Endothelial cell of umbilical vein (primary cell): ENCODE data around the gene MTFMT. TPM values are rescaled to one million over a fixed set of nuclear protein-coding genes. Genes with fewer than 3 reads are reported as not detected.

Source experiments
- BruUV-seq: library from RNA; stranded (reverse); fragments of 400-500 nt; replicated peaks from 2 replicates; lab custom pipeline; 2021; lab: Mats Ljungman, UMichigan
- CTCF ChIA-PET: fragments of 300-600, 350-600 bp; sonication (Branson Sonifier 250); formaldehyde crosslinking; loops from one replicate; lab custom pipeline; 2021; ENCODE audit warnings: antibody characterized with exemption, inconsistent platforms; lab: Charles Lee
- POLR2A ChIA-PET: fragments of 300-600, 350-600 bp; sonication (Branson Sonifier 250); formaldehyde crosslinking; loops from one replicate; lab custom pipeline; 2021; ENCODE audit warnings: antibody characterized with exemption, inconsistent platforms; lab: Charles Lee
- DNase-seq: peaks from one replicate; pipeline ENCODE4 v3.0.0-alpha.2; 2011; ENCODE audit warnings: low read depth, low spot score
- FAIRE-seq: peaks from 2 replicates; lab custom pipeline; 2011; peaks lifted over from hg19 to GRCh38; lab: Jason Lieb, UNC
- H2AFZ ChIP-seq: 2 replicates; pipeline ENCODE4 v1.6.0; 2012; ENCODE audit warnings: low read depth, low read length, control low read depth, inconsistent platforms
- H3K27ac ChIP-seq: 2 replicates; pipeline ENCODE4 v1.5.1; 2011; ENCODE audit warnings: low read depth, mild to moderate bottlenecking, control low read depth, low read length, moderate library complexity; ENCODE audit not compliant: insufficient read depth
- H3K27me3 ChIP-seq, 2 experiments: 2 replicates each; pipeline versions ENCODE4 v1.6.0 to v1.6.1; 2011; ENCODE audit warnings: low read length in 2 of 2, mixed read lengths in 1 of 2; ENCODE audit not compliant: control insufficient read depth in 2 of 2, insufficient read depth in 2 of 2
- H3K36me3 ChIP-seq, 2 experiments: 2 replicates in 1 of 2; 3 replicates in 1 of 2; pipeline ENCODE4 v1.5.1; 2011; ENCODE audit warnings: low read length in 2 of 2, mild to moderate bottlenecking in 1 of 2, moderate library complexity in 1 of 2; ENCODE audit not compliant: control insufficient read depth in 2 of 2, insufficient read depth in 2 of 2; ENCODE audit errors: extremely low read depth in 1 of 2
- H3K4me1 ChIP-seq: 3 replicates; pipeline ENCODE4 v1.5.1; 2011; ENCODE audit warnings: mild to moderate bottlenecking, low read length; ENCODE audit not compliant: control insufficient read depth, insufficient read depth; ENCODE audit errors: extremely low read depth
- H3K4me2 ChIP-seq: 2 replicates; pipeline ENCODE4 v1.6.1; 2011; ENCODE audit warnings: low read length, control low read depth, mixed read lengths; ENCODE audit not compliant: insufficient read depth
- H3K4me3 ChIP-seq, 3 experiments: fragments of 200-600 bp in 1 of 3; sonication (generic), shearing (Covaris generic) in 1 of 3; replicated peaks in 1 of 3; 2 replicates each; pipeline ENCODE4 v1.5.1; 2011 to 2016; ENCODE audit warnings: control low read depth in 3 of 3, low read length in 3 of 3, mild to moderate bottlenecking in 2 of 3, inconsistent platforms in 1 of 3, low read depth in 1 of 3, moderate library complexity in 1 of 3; ENCODE audit not compliant: insufficient read depth in 1 of 3
- H3K79me2 ChIP-seq: 2 replicates; pipeline ENCODE4 v1.6.0; 2012; ENCODE audit warnings: low read length, inconsistent platforms; ENCODE audit not compliant: control insufficient read depth, insufficient read depth
- H3K9ac ChIP-seq: replicated peaks from 2 replicates; pipeline ENCODE3; 2011; ENCODE audit warnings: low read length, control low read depth; ENCODE audit not compliant: insufficient read depth; ENCODE audit errors: extremely low read depth
- H3K9me1 ChIP-seq: replicated peaks from 3 replicates; pipeline ENCODE4 v1.6.0; 2011; ENCODE audit warnings: mild to moderate bottlenecking, low read length; ENCODE audit not compliant: control insufficient read depth, insufficient read depth; ENCODE audit errors: extremely low read depth
- H3K9me3 ChIP-seq: replicated peaks from 2 replicates; pipeline ENCODE4 v1.5.1; 2012; ENCODE audit warnings: low read length, inconsistent platforms; ENCODE audit not compliant: control insufficient read depth, insufficient read depth
- H4K20me1 ChIP-seq: replicated peaks from 2 replicates; pipeline ENCODE3; 2011; ENCODE audit warnings: mild to moderate bottlenecking, low read length; ENCODE audit not compliant: control insufficient read depth, insufficient read depth; ENCODE audit errors: extremely low read depth
- CTCF ChIP-seq, 2 donors: IDR thresholded peaks; 1 replicate in 1 of 2; 2 replicates in 1 of 2; pipeline ENCODE4 v1.5.1; 2011; ENCODE audit warnings: low read length in 2 of 2, mild to moderate bottlenecking in 2 of 2, moderate library complexity in 2 of 2, control low read depth in 1 of 2, inconsistent platforms in 1 of 2, low read depth in 1 of 2; ENCODE audit not compliant: insufficient read depth in 1 of 2; ENCODE audit errors: extremely low read depth in 1 of 2
- EZH2 ChIP-seq: IDR thresholded peaks from 2 replicates; pipeline ENCODE4 v1.6.1; 2012; ENCODE audit warnings: borderline replicate concordance, low read depth, mild to moderate bottlenecking, moderate library complexity, low read length, inconsistent platforms; ENCODE audit not compliant: severe bottlenecking
- FOS ChIP-seq: IDR thresholded peaks from 2 replicates; pipeline ENCODE4 v1.6.1; 2011; ENCODE audit warnings: mild to moderate bottlenecking, low read length, moderate library complexity, borderline replicate concordance; ENCODE audit not compliant: insufficient read depth
- GATA2 ChIP-seq: IDR thresholded peaks from 2 replicates; pipeline ENCODE4 v1.7.0; 2011; ENCODE audit warnings: low read depth, mild to moderate bottlenecking, moderate library complexity, mixed read lengths, low read length; ENCODE audit not compliant: insufficient read length, insufficient read depth
- JUN ChIP-seq: IDR thresholded peaks from 2 replicates; pipeline ENCODE4 v1.6.1; 2011; ENCODE audit warnings: borderline replicate concordance, low read depth; ENCODE audit not compliant: insufficient read length, insufficient read depth
- MYC ChIP-seq: IDR thresholded peaks from one replicate; pipeline ENCODE4 v1.6.1; 2011; ENCODE audit warnings: mild to moderate bottlenecking, low read depth, low read length
- POLR2A ChIP-seq: IDR thresholded peaks from 2 replicates; pipeline ENCODE4 v1.6.1; 2012; ENCODE audit warnings: low read depth, mild to moderate bottlenecking, control low read depth, low read length
- POLR2AphosphoS5 ChIP-seq: IDR thresholded peaks from 2 replicates; pipeline ENCODE4 v1.6.1; 2012; ENCODE audit warnings: low read depth, mild to moderate bottlenecking, control low read depth, low read length, moderate library complexity; ENCODE audit not compliant: insufficient read depth
- dilution Hi-C: fragments of 300-500 bp; cut with MboI; formaldehyde crosslinking; loops from one replicate; pipeline ENCODE4 v1.15.0; 2019; ENCODE audit warnings: low sequenced_read_pairs; ENCODE audit not compliant: extremely low pct_ligation_motif_present
- intact Hi-C: fragments of 100-400 bp; cut with micrococcal nuclease; formaldehyde crosslinking; loops from one replicate; pipeline ENCODE4 v1.10.0; 2022
- polyA plus RNA-seq, 4 experiments: library from polyadenylated mRNA; depleted of rRNA in 3 of 4; stranded (reverse) in 3 of 4; unstranded in 1 of 4; fragments of >200 nt; gene quantifications; 2 replicates each; pipeline versions ENCODE4 v1.2.1 to v1.2.3, GENCODE V29; 2011 to 2012; ENCODE audit warnings: missing spikeins in 1 of 4
- total RNA-seq: library from RNA; stranded (reverse); gene quantifications from 2 replicates; pipeline ENCODE4 v1.2.3, GENCODE V29; 2021
- TF ChIP-seq, protein P1 (sequence below): IDR thresholded peaks from 2 replicates; pipeline ENCODE4 v1.6.1; 2011; ENCODE audit not compliant: insufficient read depth, insufficient read length

Gene MTFMT
- total and polyA plus RNA-seq, 2 donors (not counting 3 experiments of a cell fraction or from before 2014, with no cell fraction given) = 7.5 to 20.4 TPM

DNA sequence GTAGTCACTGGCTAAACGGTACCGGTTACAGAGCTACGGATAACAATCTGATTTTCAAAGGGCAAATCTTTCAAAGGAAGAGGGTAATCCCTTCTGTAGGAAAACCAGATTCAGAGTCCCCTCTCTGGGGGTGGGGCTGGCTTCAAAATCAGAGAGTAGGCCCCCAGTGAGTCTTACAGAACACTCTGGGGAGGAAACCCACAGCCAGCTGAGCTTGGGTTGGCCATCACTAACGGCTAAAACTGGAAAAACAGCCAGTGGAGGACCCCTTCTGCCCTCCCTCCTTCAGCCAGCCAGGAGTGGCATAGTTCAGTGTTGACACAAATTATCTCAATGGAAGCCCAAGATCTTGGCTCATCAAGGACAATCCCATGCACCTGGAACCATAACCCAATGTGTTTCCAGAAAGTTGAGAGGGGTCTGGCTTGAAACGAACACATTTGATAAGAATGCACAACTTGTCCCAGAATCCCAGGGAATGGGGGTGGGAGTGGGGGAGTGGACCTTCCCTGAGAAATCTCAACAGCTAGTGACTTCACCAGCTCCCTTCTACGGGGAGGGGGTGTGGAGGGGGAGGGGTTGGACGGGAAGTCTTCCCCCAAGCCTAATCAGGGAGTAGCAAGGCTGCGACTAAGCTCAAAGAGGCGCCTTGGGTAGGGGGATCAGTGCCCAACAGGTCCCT lies 37.3 kb upstream of the MTFMT start:
- CTCF ChIA-PET = interaction anchor here (0.6 to 5.2 kb wide), 7 partner anchors 11 to 303 kb away, joined by 3 to 35 read pairs (median 6); partner anchors contain the start of gene KBTBD13
- DNase-seq = no peak
- POLR2A ChIA-PET = no interaction called here
- Histone ChIP-seq H3K36me3 (no peaks in the 10 kb centered on the region), H3K79me2 (no peaks in the 10 kb centered on the region), H3K27ac (no peak overlapping the region), H4K20me1 (no peaks in the 10 kb centered on the region), H2AFZ (no peak overlapping the region), H3K4me3 (no peak overlapping the region), H3K4me2 (no peak overlapping the region), H3K4me1 (no peaks in the 10 kb centered on the region), H3K27me3 (peaks cover 31 to 44% of the 10 kb centered on the region in 2 experiments), H3K9me3 (no peaks in the 10 kb centered on the region), H3K9ac (no peak overlapping the region), H3K9me1 (no peaks in the 10 kb centered on the region)
- TF ChIP-seq MYC = no peak
- FAIRE-seq = no peak
- dilution Hi-C loops (no loop called here), intact Hi-C loops (no loop called here)
- no TSS peak for BruUV-seq

GRCh38 chr15:65066001-65066634 lies 36.7 kb upstream of the MTFMT start:
- Histone ChIP-seq H3K27me3 (peaks cover 31 to 44% of the 10 kb centered on the region in 2 experiments), H3K27ac (no peak overlapping the region), H3K9me1 (no peaks in the 10 kb centered on the region), H3K9ac (no peak overlapping the region), H3K79me2 (no peaks in the 10 kb centered on the region), H3K9me3 (no peaks in the 10 kb centered on the region), H3K4me3 (no peak overlapping the region), H4K20me1 (no peaks in the 10 kb centered on the region), H3K4me1 (no peaks in the 10 kb centered on the region), H2AFZ (no peak overlapping the region), H3K36me3 (no peaks in the 10 kb centered on the region), H3K4me2 (no peak overlapping the region)
- TF ChIP-seq FOS (no peak), JUN (no peak), EZH2 (no peak), CTCF (IDR thresholded peaks at IDR 0.05; ENCODE audit: extremely low read depth in 1 of 2, insufficient read depth in 1 of 2, low read depth in 1 of 2, low read length in 2 of 2) (no peak), POLR2AphosphoS5 (no peak), MYC (no peak), GATA2 (no peak), POLR2A (no peak)
- TF ChIP-seq, protein P1, sequence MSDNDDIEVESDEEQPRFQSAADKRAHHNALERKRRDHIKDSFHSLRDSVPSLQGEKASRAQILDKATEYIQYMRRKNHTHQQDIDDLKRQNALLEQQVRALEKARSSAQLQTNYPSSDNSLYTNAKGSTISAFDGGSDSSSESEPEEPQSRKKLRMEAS = no peak
- no peak for DNase-seq
- intact Hi-C loops = no loop called here
- ChIA-PET CTCF (interaction anchor here (1.0 to 5.2 kb wide), 7 partner anchors 10 to 35 kb away, joined by 3 to 35 read pairs (median 6); partner anchors contain the start of gene KBTBD13), POLR2A (no interaction called here)
- no TSS peak for BruUV-seq
- dilution Hi-C loops = no loop called here
- no peak for FAIRE-seq
